Heart right ventricle (tissue), 16 donors: ENCODE measurements around the gene RNF144A. TPM values are rescaled to one million over a fixed set of nuclear protein-coding genes. Genes with fewer than 3 reads are reported as not detected.

Source experiments
- ATAC-seq, 8 donors: fragments of 200-7000 bp; cut with Tn5 transposase; one replicate each; pipeline ENCODE4 v1.9.1; 2020; ENCODE audit warnings: mild to moderate bottlenecking in 8 of 8, moderate library complexity in 8 of 8, moderate number of reproducible peaks in 1 of 8
- DNase-seq, 2 donors: peaks; one replicate each; pipeline ENCODE4 v3.0.0-alpha.2; 2020
- H3K27ac ChIP-seq, 10 donors: fragments of 200-600 bp; sonication (generic) in 2 of 10; one replicate each; pipeline versions ENCODE4 v1.5.0 to v1.8.0; 2020 to 2022; ENCODE audit warnings: mild to moderate bottlenecking in 3 of 10
- H3K27me3 ChIP-seq, 7 donors: fragments of 200-600 bp; one replicate each; pipeline ENCODE4 v1.8.0; 2021 to 2022; ENCODE audit warnings: mild to moderate bottlenecking in 2 of 7
- H3K36me3 ChIP-seq, 9 donors: fragments of 200-600 bp; sonication (generic) in 1 of 9; one replicate each; pipeline versions ENCODE4 v1.5.0 to v1.8.0; 2020 to 2022; ENCODE audit warnings: mild to moderate bottlenecking in 2 of 9
- H3K4me1 ChIP-seq, 9 donors: fragments of 200-600 bp; sonication (generic) in 1 of 9; one replicate each; pipeline versions ENCODE4 v1.5.0 to v1.8.0; 2020 to 2022; ENCODE audit warnings: mild to moderate bottlenecking in 4 of 9
- H3K4me3 ChIP-seq, 10 donors: fragments of 200-600 bp; sonication (generic) in 2 of 10; one replicate each; pipeline versions ENCODE4 v1.5.0 to v1.8.0; 2020 to 2022; ENCODE audit warnings: mild to moderate bottlenecking in 7 of 10, moderate library complexity in 2 of 10
- H3K9me3 ChIP-seq, 11 donors: fragments of 200-600 bp in 10 of 11; sonication (generic) in 2 of 11; one replicate each; pipeline versions ENCODE4 v1.5.0 to v1.8.0; 2013 to 2022; ENCODE audit warnings: mild to moderate bottlenecking in 2 of 11, control low read depth in 1 of 11, moderate library complexity in 1 of 11
- CTCF ChIP-seq, 9 donors: fragments of 200-600 bp; sonication (generic) in 2 of 9; IDR thresholded peaks; one replicate each; pipeline versions ENCODE4 v1.5.0 to v1.8.0; 2021 to 2022; ENCODE audit warnings: antibody characterized with exemption in 9 of 9, mild to moderate bottlenecking in 5 of 9, moderate library complexity in 1 of 9
- WGBS, 2 donors: extraction: QIAGEN DNeasy Blood & Tissue Kit; methylation state at CpG; one replicate each; pipeline ENCODE4 v1.1.7; 2013; ENCODE audit warnings: inconsistent platforms in 1 of 2; 5-methylcytosine and 5-hydroxymethylcytosine counted together
- intact Hi-C, 10 donors: fragments of 100-400 bp; cut with DNase I; formaldehyde crosslinking; loops; one replicate each; pipeline versions ENCODE4 v1.11.1 to v1.14.2; 2022
- polyA plus RNA-seq, 2 donors: library from polyadenylated mRNA; stranded (reverse); fragments of 200-250 nt; gene quantifications; one replicate each; pipeline ENCODE4 v1.2.3, GENCODE V29; 2013
- total RNA-seq, 10 donors: library from RNA; stranded (reverse); fragmentation: NEBNext Ultra II Directional in 3 of 10; extraction: Animal tissue kit (Norgen Biotek cat#: 25700) in 3 of 10; gene quantifications; one replicate each; pipeline versions ENCODE4 v1.2.1 to v1.2.4, GENCODE V29; 2021 to 2023
- donor health status: Arrhythmogenic right ventricular cardiomyopathy.
- donor health status: ischemic (EF 13 %, LVEDD 7.1; RV severe dilation, severe dysfunction).
- donor health status: healthy with polysubstance abuse.
- donor health status: DM: no; HTN: yes; CAD: no.
- donor health status: DM: no; HTN: no; CAD: no.
- donor health status: ischemic (EF 25% LVEDD 6.9; RV normal size, moderate dysfunction).
- donor health status: ischemic (EF 25% LVEDD 5.7; RV mildly dilated, moderate dysfunction).
- donor health status: healthy.
- donor health status: DM: yes; HTN: yes; CAD: no.
- donor health status: Ischemic cardiomyopathy.
- donor health status: ischemic (EF 35%, LVEDD 5.7; RV mildly dilated, moderate dysfunction).
- donor health status: nonischemic (EF 11% LVEDD 7.7; RV severe dilation, severe dysfunction).
- donor health status: DM: yes; HTN: yes; CAD: no.
- donor health status: PGD.
- donor health status: ischemic (EF 29% LVEDD 5.4; RV normal size, mild dysfunction).
- donor health status: nonischemic (EF 23%, LVEDD 6.1; RV moderate dilation, normal function).

Gene RNF144A
- total and polyA plus RNA-seq, 12 donors, result 3.6 to 19.7 (median 11.6) TPM

DNA sequence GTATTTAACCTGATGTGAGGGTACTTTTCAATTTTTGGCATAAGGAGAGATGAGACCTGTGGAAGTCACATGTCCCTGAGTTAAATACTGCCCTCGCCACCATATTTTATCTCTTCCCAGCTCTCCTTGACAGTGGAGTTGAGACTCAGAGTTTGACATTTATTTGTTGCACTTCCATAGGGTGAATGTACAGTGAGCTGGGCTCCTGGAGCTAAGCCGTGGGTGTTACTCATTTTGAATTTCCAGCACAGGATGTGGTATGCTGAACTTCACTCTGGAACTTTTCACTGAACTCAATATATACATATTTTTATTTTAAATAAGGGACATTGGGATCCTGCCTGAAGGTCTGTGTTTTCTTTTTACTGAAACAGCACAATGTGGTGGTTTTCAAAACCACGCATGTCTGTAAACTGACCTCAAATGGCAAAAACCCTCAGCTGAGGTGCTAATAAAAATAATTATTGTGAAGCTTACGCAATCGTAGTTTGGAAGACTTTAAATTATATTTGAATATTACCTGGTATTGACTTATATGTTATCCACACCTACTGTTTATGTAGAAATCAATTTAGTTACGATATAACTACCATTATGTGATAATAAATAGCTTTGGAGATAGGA is 12.1 kb downstream of the RNF144A start:
- ATAC-seq (no peak), DNase-seq (no peak)
- H3K4me3 ChIP-seq, result no peak overlapping the region
- peak overlapping the region in 1 of 10 donors; percentile 6 for H3K27ac ChIP-seq
- intact Hi-C loops, result loop anchor here in 2 of 10 donors (10.0 kb wide), 2 partner anchors 45 to 55 kb away; no protein-coding TSS in a partner anchor
- H3K36me3 ChIP-seq, result no peaks in the 10 kb centered on the region
- H3K27me3 ChIP-seq, result no peaks in the 10 kb centered on the region
- TF ChIP-seq CTCF (IDR thresholded peaks at IDR 0.05), result no peak
- H3K9me3 ChIP-seq, result peaks cover 0 to 6% (median 0%) of the 10 kb centered on the region in 11 donors
- 87 to 91% methylated on average over 6 of the region's 6 CpGs for WGBS, 2 donors
- peaks cover 4 to 77% (median 67%) of the 10 kb centered on the region in 9 donors for H3K4me1 ChIP-seq

DNA sequence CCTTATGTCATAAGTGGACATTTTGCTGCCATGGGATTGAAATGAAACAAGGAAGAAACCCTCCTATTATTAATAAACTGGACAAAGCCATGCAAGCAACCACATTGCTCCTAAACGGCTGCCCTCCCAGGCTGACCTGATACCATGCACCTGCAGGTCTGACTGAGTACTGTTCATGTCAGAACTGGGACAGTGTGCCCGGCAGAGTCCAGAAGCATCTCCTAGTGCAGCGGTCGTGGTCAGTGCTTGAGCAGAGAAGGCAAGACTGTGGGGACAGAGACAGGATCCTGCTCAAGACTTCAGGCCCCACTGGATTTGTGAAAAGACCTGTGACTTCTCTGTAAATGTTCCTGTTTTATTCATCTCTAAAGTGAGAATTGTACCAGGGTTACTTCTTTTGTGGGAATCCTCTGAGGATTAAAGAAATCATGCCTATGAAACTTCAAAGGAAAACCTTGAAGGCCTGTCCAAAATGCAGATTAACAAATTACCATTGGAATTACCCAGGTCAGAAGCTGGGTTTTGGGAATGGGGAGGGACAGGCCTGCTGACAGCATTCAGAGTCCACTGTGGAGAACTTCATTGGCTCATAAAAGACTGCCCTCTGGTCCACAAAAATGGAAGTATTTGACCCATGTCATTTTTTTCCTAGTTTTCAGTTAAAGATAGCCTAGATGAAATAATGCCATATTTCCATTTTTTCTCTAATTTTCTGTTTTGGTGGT is 13.9 kb downstream of the RNF144A start:
- peak in 1 of 8 donors; percentile 42 for ATAC-seq

DNA sequence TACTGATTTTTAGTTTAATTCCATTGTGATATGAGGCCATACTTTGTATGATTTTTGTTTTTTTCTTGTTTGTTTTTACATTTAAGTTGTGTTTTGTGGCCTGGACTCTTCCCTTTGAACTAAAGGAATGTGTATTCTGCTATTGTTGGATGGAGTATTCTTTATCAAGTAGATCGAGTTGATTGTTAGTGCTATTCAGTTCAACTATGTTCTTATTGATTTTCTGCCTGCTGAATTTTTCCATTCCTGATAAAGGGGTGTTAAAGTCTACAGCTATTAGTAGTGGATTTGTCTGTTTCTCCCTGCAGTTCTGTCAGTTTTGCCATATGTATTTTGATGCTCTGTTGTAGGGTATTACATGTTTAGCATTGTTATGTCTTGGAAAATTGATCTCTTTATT is 14.5 kb downstream of the RNF144A start:
- Histone ChIP-seq H3K36me3 (no peaks in the 10 kb centered on the region), H3K4me1 (peaks cover 4 to 57% (median 45%) of the 10 kb centered on the region in 9 donors), H3K9me3 (peaks cover 0 to 6% (median 0%) of the 10 kb centered on the region in 11 donors), H3K27me3 (no peaks in the 10 kb centered on the region), H3K27ac (no peak overlapping the region), H3K4me3 (no peak overlapping the region)
- no peak for TF ChIP-seq CTCF (IDR thresholded peaks at IDR 0.05)
- intact Hi-C loops, result no loop called here
- WGBS, 2 donors, result 89 to 91% methylated on average over 1 of the region's 1 CpG
- ATAC-seq (no peak), DNase-seq (no peak)

More for the DNA sequence above, 13.9 kb downstream of the RNF144A start:
- peaks cover 0 to 6% (median 0%) of the 10 kb centered on the region in 11 donors for H3K9me3 ChIP-seq
- no peak overlapping the region for H3K27ac ChIP-seq
- H3K36me3 ChIP-seq, result no peaks in the 10 kb centered on the region
- 70 to 73% methylated on average over 4 of the region's 4 CpGs for WGBS, 2 donors
- H3K4me1 ChIP-seq, result peaks cover 4 to 64% (median 51%) of the 10 kb centered on the region in 9 donors
- no peak for DNase-seq
- no peaks in the 10 kb centered on the region for H3K27me3 ChIP-seq
- no peak overlapping the region for H3K4me3 ChIP-seq
- intact Hi-C loops, result no loop called here
- no peak for TF ChIP-seq CTCF (IDR thresholded peaks at IDR 0.05)

DNA sequence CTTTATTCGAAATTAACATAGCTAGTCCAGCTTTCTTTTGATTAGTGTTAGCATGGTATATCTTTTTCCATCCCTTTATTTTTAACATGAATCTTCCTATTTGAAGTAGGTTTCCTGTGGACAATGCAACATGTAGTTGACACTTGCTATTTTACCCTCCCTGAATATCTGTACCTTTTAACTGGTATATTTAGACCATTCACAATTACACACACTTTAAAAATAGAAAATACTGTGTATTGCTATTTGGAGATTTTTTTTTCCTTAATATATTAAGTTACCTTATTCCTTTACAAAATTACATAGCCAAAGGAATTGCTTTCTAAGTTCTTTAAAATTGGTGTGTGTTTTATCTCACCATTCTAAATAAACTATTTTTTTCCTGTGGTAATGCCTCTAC is 15.0 kb downstream of the RNF144A start:
- no peaks in the 10 kb centered on the region for H3K27me3 ChIP-seq
- peak in 1 of 8 donors; percentile 38 for ATAC-seq
- no peak overlapping the region for H3K4me3 ChIP-seq
- intact Hi-C loops, result no loop called here
- peaks cover 0 to 6% (median 0%) of the 10 kb centered on the region in 11 donors for H3K9me3 ChIP-seq
- DNase-seq, result no peak
- no peak overlapping the region for H3K27ac ChIP-seq
- TF ChIP-seq CTCF (IDR thresholded peaks at IDR 0.05), result no peak
- no peaks in the 10 kb centered on the region for H3K36me3 ChIP-seq
- 97 to 98% methylated on average over 1 of the region's 1 CpG for WGBS, 2 donors
- H3K4me1 ChIP-seq, result peaks cover 4 to 56% (median 43%) of the 10 kb centered on the region in 9 donors
